ENCODE data around the gene ACOT4.

DNA sequence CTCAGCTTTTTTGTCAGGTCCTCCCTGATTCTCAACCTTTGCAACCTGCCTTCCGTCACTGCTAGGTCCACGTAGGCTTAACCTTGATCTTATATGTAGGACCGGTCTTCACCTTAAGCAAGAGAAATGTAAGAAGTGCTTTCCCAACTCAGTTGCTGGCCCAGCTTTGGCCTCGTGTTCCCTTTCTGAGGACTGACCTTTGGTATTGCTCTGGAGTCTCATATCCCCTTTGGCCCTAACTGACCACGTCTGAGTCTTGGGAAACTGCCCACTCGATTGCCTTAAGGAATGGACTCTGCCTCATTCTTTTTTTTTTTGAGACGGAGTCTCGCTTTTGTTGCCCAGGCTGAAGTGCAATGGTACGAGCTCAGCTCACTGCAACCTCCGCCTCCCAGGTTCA, 28.6 kb downstream of the ACOT4 start:
- TF ChIP-seq, protein P1, sequence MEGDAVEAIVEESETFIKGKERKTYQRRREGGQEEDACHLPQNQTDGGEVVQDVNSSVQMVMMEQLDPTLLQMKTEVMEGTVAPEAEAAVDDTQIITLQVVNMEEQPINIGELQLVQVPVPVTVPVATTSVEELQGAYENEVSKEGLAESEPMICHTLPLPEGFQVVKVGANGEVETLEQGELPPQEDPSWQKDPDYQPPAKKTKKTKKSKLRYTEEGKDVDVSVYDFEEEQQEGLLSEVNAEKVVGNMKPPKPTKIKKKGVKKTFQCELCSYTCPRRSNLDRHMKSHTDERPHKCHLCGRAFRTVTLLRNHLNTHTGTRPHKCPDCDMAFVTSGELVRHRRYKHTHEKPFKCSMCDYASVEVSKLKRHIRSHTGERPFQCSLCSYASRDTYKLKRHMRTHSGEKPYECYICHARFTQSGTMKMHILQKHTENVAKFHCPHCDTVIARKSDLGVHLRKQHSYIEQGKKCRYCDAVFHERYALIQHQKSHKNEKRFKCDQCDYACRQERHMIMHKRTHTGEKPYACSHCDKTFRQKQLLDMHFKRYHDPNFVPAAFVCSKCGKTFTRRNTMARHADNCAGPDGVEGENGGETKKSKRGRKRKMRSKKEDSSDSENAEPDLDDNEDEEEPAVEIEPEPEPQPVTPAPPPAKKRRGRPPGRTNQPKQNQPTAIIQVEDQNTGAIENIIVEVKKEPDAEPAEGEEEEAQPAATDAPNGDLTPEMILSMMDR (IDR thresholded peaks at IDR 0.05; ENCODE audit: poor library complexity, severe bottlenecking) = no peak
- TF ChIP-seq RAD21 (conservative IDR thresholded peaks at IDR 0.05) (no peak), POLR2AphosphoS5 (IDR thresholded peaks at IDR 0.05) (no peak), TAF1 (IDR thresholded peaks at IDR 0.05; ENCODE audit: low read depth) (no peak), EZH2 (IDR thresholded peaks at IDR 0.05; ENCODE audit: borderline replicate concordance, insufficient read depth, low read length, poor library complexity, severe bottlenecking) (no peak)
- TF ChIP-seq, protein P2, sequence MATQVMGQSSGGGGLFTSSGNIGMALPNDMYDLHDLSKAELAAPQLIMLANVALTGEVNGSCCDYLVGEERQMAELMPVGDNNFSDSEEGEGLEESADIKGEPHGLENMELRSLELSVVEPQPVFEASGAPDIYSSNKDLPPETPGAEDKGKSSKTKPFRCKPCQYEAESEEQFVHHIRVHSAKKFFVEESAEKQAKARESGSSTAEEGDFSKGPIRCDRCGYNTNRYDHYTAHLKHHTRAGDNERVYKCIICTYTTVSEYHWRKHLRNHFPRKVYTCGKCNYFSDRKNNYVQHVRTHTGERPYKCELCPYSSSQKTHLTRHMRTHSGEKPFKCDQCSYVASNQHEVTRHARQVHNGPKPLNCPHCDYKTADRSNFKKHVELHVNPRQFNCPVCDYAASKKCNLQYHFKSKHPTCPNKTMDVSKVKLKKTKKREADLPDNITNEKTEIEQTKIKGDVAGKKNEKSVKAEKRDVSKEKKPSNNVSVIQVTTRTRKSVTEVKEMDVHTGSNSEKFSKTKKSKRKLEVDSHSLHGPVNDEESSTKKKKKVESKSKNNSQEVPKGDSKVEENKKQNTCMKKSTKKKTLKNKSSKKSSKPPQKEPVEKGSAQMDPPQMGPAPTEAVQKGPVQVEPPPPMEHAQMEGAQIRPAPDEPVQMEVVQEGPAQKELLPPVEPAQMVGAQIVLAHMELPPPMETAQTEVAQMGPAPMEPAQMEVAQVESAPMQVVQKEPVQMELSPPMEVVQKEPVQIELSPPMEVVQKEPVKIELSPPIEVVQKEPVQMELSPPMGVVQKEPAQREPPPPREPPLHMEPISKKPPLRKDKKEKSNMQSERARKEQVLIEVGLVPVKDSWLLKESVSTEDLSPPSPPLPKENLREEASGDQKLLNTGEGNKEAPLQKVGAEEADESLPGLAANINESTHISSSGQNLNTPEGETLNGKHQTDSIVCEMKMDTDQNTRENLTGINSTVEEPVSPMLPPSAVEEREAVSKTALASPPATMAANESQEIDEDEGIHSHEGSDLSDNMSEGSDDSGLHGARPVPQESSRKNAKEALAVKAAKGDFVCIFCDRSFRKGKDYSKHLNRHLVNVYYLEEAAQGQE (IDR thresholded peaks at IDR 0.05; ENCODE audit: borderline replicate concordance) = no peak
